ENCODE results near the gene ENHO.
"Not testable (repeated sequence)": the region's sequence is repeated elsewhere in the genome, so short reads cannot be mapped to it uniquely, and the experiment has no call there.

DNA sequence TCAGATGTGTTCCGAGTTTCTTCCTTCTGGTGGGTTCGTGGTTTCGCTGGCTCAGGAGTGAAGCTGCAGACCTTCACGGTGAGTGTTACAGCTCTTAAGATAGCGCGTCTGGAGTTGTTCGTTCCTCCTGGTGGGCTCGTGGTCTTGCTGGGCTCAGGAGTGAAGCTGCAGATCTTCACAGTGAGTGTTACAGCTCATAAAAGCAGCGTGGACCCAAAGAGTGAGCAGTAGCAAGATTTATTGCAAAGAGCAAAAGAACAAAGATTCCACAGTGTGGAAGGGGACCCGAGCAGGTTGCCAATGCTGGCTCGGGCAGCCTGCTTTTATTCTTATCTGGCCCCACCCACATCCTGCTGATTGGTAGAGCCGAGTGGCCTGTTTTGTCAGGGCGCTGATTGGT is 41.2 kb downstream of the ENHO start:
- TF ChIP-seq, protein P1, sequence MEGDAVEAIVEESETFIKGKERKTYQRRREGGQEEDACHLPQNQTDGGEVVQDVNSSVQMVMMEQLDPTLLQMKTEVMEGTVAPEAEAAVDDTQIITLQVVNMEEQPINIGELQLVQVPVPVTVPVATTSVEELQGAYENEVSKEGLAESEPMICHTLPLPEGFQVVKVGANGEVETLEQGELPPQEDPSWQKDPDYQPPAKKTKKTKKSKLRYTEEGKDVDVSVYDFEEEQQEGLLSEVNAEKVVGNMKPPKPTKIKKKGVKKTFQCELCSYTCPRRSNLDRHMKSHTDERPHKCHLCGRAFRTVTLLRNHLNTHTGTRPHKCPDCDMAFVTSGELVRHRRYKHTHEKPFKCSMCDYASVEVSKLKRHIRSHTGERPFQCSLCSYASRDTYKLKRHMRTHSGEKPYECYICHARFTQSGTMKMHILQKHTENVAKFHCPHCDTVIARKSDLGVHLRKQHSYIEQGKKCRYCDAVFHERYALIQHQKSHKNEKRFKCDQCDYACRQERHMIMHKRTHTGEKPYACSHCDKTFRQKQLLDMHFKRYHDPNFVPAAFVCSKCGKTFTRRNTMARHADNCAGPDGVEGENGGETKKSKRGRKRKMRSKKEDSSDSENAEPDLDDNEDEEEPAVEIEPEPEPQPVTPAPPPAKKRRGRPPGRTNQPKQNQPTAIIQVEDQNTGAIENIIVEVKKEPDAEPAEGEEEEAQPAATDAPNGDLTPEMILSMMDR (IDR thresholded peaks at IDR 0.05) = not testable (repeated sequence)
- not testable (repeated sequence) for TF ChIP-seq EZH2phosphoT487, EZH2 (IDR thresholded peaks at IDR 0.05)
